ENCODE results near the gene FZD1. TPM values are rescaled to one million over a fixed set of nuclear protein-coding genes. Genes with fewer than 3 reads are reported as not detected.

The FZD1 gene
- total and polyA plus RNA-seq, 2 of the 13 experiments (the other 11 are each of a cell fraction or from before 2014, with no cell fraction given), result 0.22 to 0.80 TPM

- in situ Hi-C loops (cut with HindIII; ENCODE audit: extremely low pct_ligation_motif_present, low pct_unique_long_range_greater_than_20kb), result no loop called here
- H3K4me3 ChIP-seq (replicated peaks in 1 of 3; ENCODE audit: insufficient read depth in 1 of 3, low read depth in 2 of 3, low read length in 3 of 3), result no peak overlapping the region
- H3K9ac ChIP-seq (ENCODE audit: insufficient read depth, low read depth, low read length), result no peak overlapping the region
- no peak overlapping the region for H2AFZ ChIP-seq (ENCODE audit: low read length)
- FAIRE-seq (no peak), ATAC-seq (no peak), DNase-seq (ENCODE audit: low spot score) (no peak)
- no peaks in the 10 kb centered on the region for H3K4me1 ChIP-seq (ENCODE audit: insufficient read depth, low read length)
- H3K27ac ChIP-seq (ENCODE audit: extremely low read length, insufficient read depth, low read length), result no peak overlapping the region
- H3K4me2 ChIP-seq (ENCODE audit: low read depth, low read length), result no peak overlapping the region
- no peaks in the 10 kb centered on the region for H3K79me2 ChIP-seq (ENCODE audit: insufficient read depth, low read length)
- BruUV-seq (replicated peaks), result no TSS peak
- no peak for TF ChIP-seq ZFAT (CRISPR knock-in tag; conservative IDR thresholded peaks at IDR 0.05)
- TF ChIP-seq MYC (CRISPR knock-in tag; IDR thresholded peaks at IDR 0.05; ENCODE audit: borderline replicate concordance), result no peak
- TF ChIP-seq CENPBD1 (CRISPR knock-in tag; IDR thresholded peaks at IDR 0.05; ENCODE audit: borderline replicate concordance, low read depth), result no peak
- no peak for TF ChIP-seq FOXK2 (IDR thresholded peaks at IDR 0.05)
- no peak for TF ChIP-seq DNMT3B (CRISPR knock-in tag; conservative IDR thresholded peaks at IDR 0.05)
- ChIA-PET CTCF (ENCODE audit: low intra/inter-chr PET ratio, low total read pairs) (no interaction called here), POLR2A (no interaction called here)
- no peaks in the 10 kb centered on the region for H3K9me3 ChIP-seq (ENCODE audit: low read length)
- H3K36me3 ChIP-seq (replicated peaks in 1 of 2; ENCODE audit: control insufficient read depth in 1 of 2, insufficient read depth in 2 of 2, low read length in 2 of 2), result no peaks in the 10 kb centered on the region
- no peaks in the 10 kb centered on the region for H3K27me3 ChIP-seq (ENCODE audit: control insufficient read depth in 1 of 2, insufficient read depth in 2 of 2, low read length in 2 of 2)
- no peaks in the 10 kb centered on the region for H4K20me1 ChIP-seq (ENCODE audit: insufficient read depth, low read length)
- intact Hi-C loops (cut with micrococcal nuclease; ENCODE audit: unreplicated experiment), result no loop called here
Observed at GRCh38 chr7:91276909-91277308, 12.7 kb downstream of the FZD1 start.

GRCh38 chr7:91280185-91280584 is 16.0 kb downstream of the FZD1 start:
- Histone ChIP-seq H3K9me3 (ENCODE audit: low read length) (no peaks in the 10 kb centered on the region), H3K4me1 (ENCODE audit: insufficient read depth, low read length) (no peaks in the 10 kb centered on the region), H3K4me2 (ENCODE audit: low read depth, low read length) (no peak overlapping the region), H3K27me3 (ENCODE audit: control insufficient read depth in 1 of 2, insufficient read depth in 2 of 2, low read length in 2 of 2) (no peaks in the 10 kb centered on the region), H3K36me3 (replicated peaks in 1 of 2; ENCODE audit: control insufficient read depth in 1 of 2, insufficient read depth in 2 of 2, low read length in 2 of 2) (no peaks in the 10 kb centered on the region), H3K4me3 (replicated peaks in 1 of 3; ENCODE audit: insufficient read depth in 1 of 3, low read depth in 2 of 3, low read length in 3 of 3) (no peak overlapping the region), H3K9ac (ENCODE audit: insufficient read depth, low read depth, low read length) (no peak overlapping the region), H4K20me1 (ENCODE audit: insufficient read depth, low read length) (no peaks in the 10 kb centered on the region), H2AFZ (ENCODE audit: low read length) (no peak overlapping the region), H3K79me2 (ENCODE audit: insufficient read depth, low read length) (no peaks in the 10 kb centered on the region), H3K27ac (ENCODE audit: extremely low read length, insufficient read depth, low read length) (no peak overlapping the region)
- no peak for TF ChIP-seq KLF9 (CRISPR knock-in tag; IDR thresholded peaks at IDR 0.05; ENCODE audit: low read depth)
- in situ Hi-C loops (cut with HindIII; ENCODE audit: extremely low pct_ligation_motif_present, low pct_unique_long_range_greater_than_20kb) (no loop called here), intact Hi-C loops (cut with micrococcal nuclease; ENCODE audit: unreplicated experiment) (loop anchor here (10.0 kb wide), 1 partner anchor 195 kb away; no protein-coding TSS in a partner anchor)
- ATAC-seq (no peak; the same call in 1 of the 3 replicates), DNase-seq (ENCODE audit: low spot score) (no peak), FAIRE-seq (no peak)
- WGBS (ENCODE audit: low lambda C conversion rate), result 11% methylated on average over 1 of the region's 1 CpG
- BruUV-seq (replicated peaks), result no TSS peak
- CTCF ChIA-PET (ENCODE audit: low intra/inter-chr PET ratio, low total read pairs), result no interaction called here
- POLR2A ChIA-PET, result no interaction called here
